ENCODE data around the gene PLCB1.

The PLCB1 gene

DNA sequence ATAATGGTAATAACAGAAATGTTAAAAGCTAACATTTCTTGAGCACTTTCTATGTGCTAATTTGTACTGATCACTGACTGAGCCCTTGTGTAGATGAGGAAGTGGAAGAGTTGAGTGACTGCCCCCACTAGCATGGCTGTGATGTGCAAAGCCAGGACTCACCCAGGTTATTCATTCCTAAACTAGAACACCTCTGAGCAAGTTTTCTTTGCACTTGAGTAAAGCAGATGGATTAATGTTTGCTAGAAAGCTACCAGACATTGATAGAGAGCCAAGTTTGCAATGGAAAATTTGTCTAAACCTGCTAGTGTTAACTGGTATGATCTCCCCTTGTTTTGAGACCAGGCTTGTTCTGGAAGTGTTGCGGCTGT lies 469.5 kb downstream of the PLCB1 start:
- Histone ChIP-seq H3K36me3 (ENCODE audit: insufficient read depth, low read length) (no peaks in the 10 kb centered on the region), H3K27me3 (ENCODE audit: insufficient read depth, low read length, poor library complexity, severe bottlenecking) (no peaks in the 10 kb centered on the region), H3F3A (ENCODE audit: low read depth) (no peaks in the 10 kb centered on the region), H4K20me1 (ENCODE audit: insufficient read depth, low read length, poor library complexity, severe bottlenecking) (no peaks in the 10 kb centered on the region), H3K4me1 (ENCODE audit: insufficient read depth, low read length, poor library complexity, severe bottlenecking) (peaks cover 9% of the 10 kb centered on the region), H3K9ac (ENCODE audit: low read depth, low read length, poor library complexity, severe bottlenecking) (no peak overlapping the region), H3K4me3 (ENCODE audit: low read length, poor library complexity, severe bottlenecking) (no peak overlapping the region), H3K79me2 (ENCODE audit: insufficient read depth, low read length) (0 out of 2 replicates have a peak, but pooled peaks cover 3% of the 10 kb centered on the region), H3K9me2 (replicated peaks; ENCODE audit: low read depth, low read length) (no peaks in the 10 kb centered on the region), H3K4me2 (ENCODE audit: low read depth, low read length, poor library complexity, severe bottlenecking) (no peak overlapping the region), H3K9me3 (ENCODE audit: insufficient read depth, low read depth, low read length) (no peaks in the 10 kb centered on the region), H2AFZ (ENCODE audit: low read length) (no peak overlapping the region)
- TF ChIP-seq, protein P1, sequence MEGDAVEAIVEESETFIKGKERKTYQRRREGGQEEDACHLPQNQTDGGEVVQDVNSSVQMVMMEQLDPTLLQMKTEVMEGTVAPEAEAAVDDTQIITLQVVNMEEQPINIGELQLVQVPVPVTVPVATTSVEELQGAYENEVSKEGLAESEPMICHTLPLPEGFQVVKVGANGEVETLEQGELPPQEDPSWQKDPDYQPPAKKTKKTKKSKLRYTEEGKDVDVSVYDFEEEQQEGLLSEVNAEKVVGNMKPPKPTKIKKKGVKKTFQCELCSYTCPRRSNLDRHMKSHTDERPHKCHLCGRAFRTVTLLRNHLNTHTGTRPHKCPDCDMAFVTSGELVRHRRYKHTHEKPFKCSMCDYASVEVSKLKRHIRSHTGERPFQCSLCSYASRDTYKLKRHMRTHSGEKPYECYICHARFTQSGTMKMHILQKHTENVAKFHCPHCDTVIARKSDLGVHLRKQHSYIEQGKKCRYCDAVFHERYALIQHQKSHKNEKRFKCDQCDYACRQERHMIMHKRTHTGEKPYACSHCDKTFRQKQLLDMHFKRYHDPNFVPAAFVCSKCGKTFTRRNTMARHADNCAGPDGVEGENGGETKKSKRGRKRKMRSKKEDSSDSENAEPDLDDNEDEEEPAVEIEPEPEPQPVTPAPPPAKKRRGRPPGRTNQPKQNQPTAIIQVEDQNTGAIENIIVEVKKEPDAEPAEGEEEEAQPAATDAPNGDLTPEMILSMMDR (conservative IDR thresholded peaks at IDR 0.05; ENCODE audit: low read length) = no peak
- TF ChIP-seq EZH2phosphoT487 (IDR thresholded peaks at IDR 0.05; ENCODE audit: borderline replicate concordance) = no peak

DNA sequence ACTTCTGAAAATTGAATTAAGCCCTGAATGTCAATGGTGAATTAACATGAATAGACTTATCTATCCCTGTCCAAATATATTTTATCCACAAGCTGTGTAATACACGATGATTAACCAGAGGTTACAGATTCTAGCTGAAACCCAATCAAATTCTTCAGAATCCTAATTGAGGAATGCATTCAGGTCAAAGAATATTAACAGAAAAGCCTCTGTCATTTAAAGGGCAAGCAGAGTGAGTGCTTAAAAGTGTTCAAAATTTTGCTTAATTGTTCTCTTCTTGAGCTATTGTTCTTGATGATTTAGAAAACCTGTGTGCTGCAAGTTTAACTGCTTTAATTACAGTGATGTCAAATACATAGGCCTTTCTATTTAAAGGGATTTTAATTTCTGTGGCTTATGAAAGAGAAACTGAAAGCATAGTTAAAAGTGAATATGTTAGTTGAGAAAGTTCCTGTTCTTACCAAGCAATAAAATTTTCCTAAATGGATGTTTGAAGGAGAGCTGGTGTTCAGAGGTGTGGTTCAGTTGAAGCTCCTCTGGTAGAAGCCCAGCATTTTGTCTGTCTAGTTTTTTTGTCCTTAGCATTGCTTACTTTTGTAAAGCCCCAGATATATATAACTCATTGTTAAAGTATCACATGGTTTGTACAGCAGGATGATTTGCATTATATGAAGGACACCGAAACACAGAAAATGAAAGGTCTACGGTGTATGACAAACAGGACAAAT lies 470.5 kb downstream of the PLCB1 start:
- no peaks in the 10 kb centered on the region for H3K27me3 ChIP-seq (ENCODE audit: insufficient read depth, low read length, poor library complexity, severe bottlenecking)
- no peaks in the 10 kb centered on the region for H4K20me1 ChIP-seq (ENCODE audit: insufficient read depth, low read length, poor library complexity, severe bottlenecking)
- peak overlapping the region; percentile 80 for H3K4me2 ChIP-seq (ENCODE audit: low read depth, low read length, poor library complexity, severe bottlenecking)
- peak overlapping the region; percentile 36; the same call in 1 of the 2 replicates for H2AFZ ChIP-seq (ENCODE audit: low read length)
- H3K4me3 ChIP-seq (ENCODE audit: low read length, poor library complexity, severe bottlenecking) = peak overlapping the region; percentile 58
- no peaks in the 10 kb centered on the region for H3K9me3 ChIP-seq (ENCODE audit: insufficient read depth, low read depth, low read length)
- TF ChIP-seq EZH2phosphoT487 (IDR thresholded peaks at IDR 0.05; ENCODE audit: borderline replicate concordance) = no peak
- TF ChIP-seq, protein P1 (conservative IDR thresholded peaks at IDR 0.05; ENCODE audit: low read length) = no peak
- no peaks in the 10 kb centered on the region for H3K9me2 ChIP-seq (replicated peaks; ENCODE audit: low read depth, low read length)
- peaks cover 9% of the 10 kb centered on the region for H3K4me1 ChIP-seq (ENCODE audit: insufficient read depth, low read length, poor library complexity, severe bottlenecking)
- H3K9ac ChIP-seq (ENCODE audit: low read depth, low read length, poor library complexity, severe bottlenecking) = peak overlapping the region; percentile 42
- no peaks in the 10 kb centered on the region for H3F3A ChIP-seq (ENCODE audit: low read depth)
- H3K36me3 ChIP-seq (ENCODE audit: insufficient read depth, low read length) = no peaks in the 10 kb centered on the region
- 0 out of 2 replicates have a peak, but pooled peaks cover 3% of the 10 kb centered on the region for H3K79me2 ChIP-seq (ENCODE audit: insufficient read depth, low read length)

DNA sequence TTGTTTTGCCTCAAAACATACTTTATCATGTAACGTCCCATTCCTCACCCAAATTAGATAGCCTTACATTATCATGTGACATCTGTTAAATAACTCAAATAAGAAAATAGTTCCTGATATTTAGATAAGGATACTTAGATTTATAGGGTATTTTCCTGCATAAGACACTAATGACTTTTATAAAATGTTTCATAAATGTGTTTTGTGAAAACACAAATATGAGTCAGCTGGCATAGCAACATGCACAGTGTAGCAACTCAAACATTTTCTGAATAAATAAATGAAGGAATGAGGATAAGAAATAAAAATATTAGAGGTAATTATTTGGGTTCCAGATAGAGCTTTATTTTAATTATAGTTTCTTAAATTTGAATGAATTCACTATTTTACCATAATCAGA lies 476.4 kb downstream of the PLCB1 start:
- H3K9me3 ChIP-seq (ENCODE audit: insufficient read depth, low read depth, low read length) = no peaks in the 10 kb centered on the region
- no peak overlapping the region for H3K4me3 ChIP-seq (ENCODE audit: low read length, poor library complexity, severe bottlenecking)
- no peak overlapping the region for H3K9ac ChIP-seq (ENCODE audit: low read depth, low read length, poor library complexity, severe bottlenecking)
- H2AFZ ChIP-seq (ENCODE audit: low read length) = no peak overlapping the region
- no peaks in the 10 kb centered on the region for H3K36me3 ChIP-seq (ENCODE audit: insufficient read depth, low read length)
- no peaks in the 10 kb centered on the region for H3K9me2 ChIP-seq (replicated peaks; ENCODE audit: low read depth, low read length)
- H3K79me2 ChIP-seq (ENCODE audit: insufficient read depth, low read length) = 0 out of 2 replicates have a peak, but pooled peaks cover 3% of the 10 kb centered on the region
- H3K27me3 ChIP-seq (ENCODE audit: insufficient read depth, low read length, poor library complexity, severe bottlenecking) = no peaks in the 10 kb centered on the region
- TF ChIP-seq EZH2phosphoT487 (IDR thresholded peaks at IDR 0.05; ENCODE audit: borderline replicate concordance) = no peak
- TF ChIP-seq, protein P1 (conservative IDR thresholded peaks at IDR 0.05; ENCODE audit: low read length) = no peak
- H3F3A ChIP-seq (ENCODE audit: low read depth) = no peaks in the 10 kb centered on the region
- H3K4me1 ChIP-seq (ENCODE audit: insufficient read depth, low read length, poor library complexity, severe bottlenecking) = no peaks in the 10 kb centered on the region
- H3K4me2 ChIP-seq (ENCODE audit: low read depth, low read length, poor library complexity, severe bottlenecking) = no peak overlapping the region
- H4K20me1 ChIP-seq (ENCODE audit: insufficient read depth, low read length, poor library complexity, severe bottlenecking) = no peaks in the 10 kb centered on the region
